Activated CD8-positive, alpha-beta memory T cell treated with anti-CD3 and anti-CD28 coated beads for 36 hours (primary cell): Measurements from ENCODE around the gene PCDHGB7. TPM values are rescaled to one million over a fixed set of nuclear protein-coding genes. Genes with fewer than 3 reads are reported as not detected.

Source experiments
- total RNA-seq, 2 experiments: library from RNA; stranded (reverse); gene quantifications; one replicate each; pipeline ENCODE4 v1.2.3, GENCODE V29; 2021

The PCDHGB7 gene
- total RNA-seq, 2 experiments from 2014 or later, result not detected

Other genes starting within 250 kb of the PCDHGB7 start
- not detected for gene PCDHB7, start 245.0 kb upstream of the PCDHGB7 start, total RNA-seq
- not detected for gene PCDHB8, start 239.9 kb upstream of the PCDHGB7 start, total RNA-seq
- not detected for gene PCDHB16, start 235.3 kb upstream of the PCDHGB7 start, total RNA-seq
- gene PCDHB9, start 230.5 kb upstream of the PCDHGB7 start, total RNA-seq, result not detected
- not detected for gene PCDHB10, start 225.3 kb upstream of the PCDHGB7 start, total RNA-seq
- not detected for gene PCDHB11, start 218.1 kb upstream of the PCDHGB7 start, total RNA-seq
- not detected for gene PCDHB12, start 209.0 kb upstream of the PCDHGB7 start, total RNA-seq
- gene PCDHB13, start 203.8 kb upstream of the PCDHGB7 start, total RNA-seq, result not detected
- not detected for gene PCDHB14, start 194.3 kb upstream of the PCDHGB7 start, total RNA-seq
- not detected for gene PCDHB15, start 172.3 kb upstream of the PCDHGB7 start, total RNA-seq
- gene SLC25A2, start 113.6 kb upstream of the PCDHGB7 start, total RNA-seq, result under 1 TPM; 0.19 to 0.21 TPM
- 10 to 100 TPM; 57.1 to 58.0 TPM for gene TAF7, start 96.9 kb upstream of the PCDHGB7 start, total RNA-seq
- gene PCDHGA1, start 87.2 kb upstream of the PCDHGB7 start, total RNA-seq, result under 1 TPM; 0.04 to 0.06 TPM
- gene PCDHGA2, start 78.9 kb upstream of the PCDHGB7 start, total RNA-seq, result under 1 TPM in 1 of 2 experiments, not detected in 1; 0.04 TPM
- gene PCDHGA3, start 73.8 kb upstream of the PCDHGB7 start, total RNA-seq, result not detected
- not detected for gene PCDHGB1, start 67.6 kb upstream of the PCDHGB7 start, total RNA-seq
- under 1 TPM in 1 of 2 experiments, not detected in 1; 0.15 TPM for gene PCDHGA4, start 62.7 kb upstream of the PCDHGB7 start, total RNA-seq
- under 1 TPM; 0.23 to 0.25 TPM for gene PCDHGB2, start 57.7 kb upstream of the PCDHGB7 start, total RNA-seq
- gene PCDHGA5, start 53.5 kb upstream of the PCDHGB7 start, total RNA-seq, result under 1 TPM; 0.06 to 0.13 TPM
- under 1 TPM; 0.17 to 0.19 TPM for gene PCDHGB3, start 47.4 kb upstream of the PCDHGB7 start, total RNA-seq
- gene PCDHGA6, start 43.8 kb upstream of the PCDHGB7 start, total RNA-seq, result under 1 TPM; 0.06 to 0.13 TPM
- under 1 TPM in 1 of 2 experiments, not detected in 1; 0.06 TPM for gene PCDHGA7, start 34.9 kb upstream of the PCDHGB7 start, total RNA-seq
- under 1 TPM; 0.04 to 0.06 TPM for gene PCDHGB4, start 30.0 kb upstream of the PCDHGB7 start, total RNA-seq
- not detected for gene PCDHGA8, start 25.0 kb upstream of the PCDHGB7 start, total RNA-seq
- under 1 TPM; 0.15 to 0.19 TPM for gene PCDHGB5, start 19.7 kb upstream of the PCDHGB7 start, total RNA-seq
- not detected for gene PCDHGA9, start 14.9 kb upstream of the PCDHGB7 start, total RNA-seq
- gene PCDHGB6, start 9.7 kb upstream of the PCDHGB7 start, total RNA-seq, result under 1 TPM; 0.04 to 0.06 TPM
- under 1 TPM; 0.08 to 0.11 TPM for gene PCDHGA10, start 4.7 kb upstream of the PCDHGB7 start, total RNA-seq
- not detected for gene PCDHGA11, start 3.4 kb downstream of the PCDHGB7 start, total RNA-seq
- under 1 TPM; 0.08 to 0.10 TPM for gene PCDHGA12, start 12.8 kb downstream of the PCDHGB7 start, total RNA-seq
- gene PCDHGC3, start 58.3 kb downstream of the PCDHGB7 start, total RNA-seq, result under 1 TPM in 1 of 2 experiments, not detected in 1; 0.13 TPM
- gene PCDHGC4, start 67.4 kb downstream of the PCDHGB7 start, total RNA-seq, result not detected
- gene PCDHGC5, start 71.4 kb downstream of the PCDHGB7 start, total RNA-seq, result not detected
- 100 to 1,000 TPM; 213 to 218 TPM for gene DIAPH1, start 201.3 kb downstream of the PCDHGB7 start, total RNA-seq
- 10 to 100 TPM; 86.3 to 92.9 TPM for gene HDAC3, start 219.2 kb downstream of the PCDHGB7 start, total RNA-seq
- 10 to 100 TPM; 32.4 to 35.2 TPM for gene RELL2, start 219.3 kb downstream of the PCDHGB7 start, total RNA-seq
- 10 to 100 TPM; 25.4 to 28.3 TPM for gene FCHSD1, start 233.7 kb downstream of the PCDHGB7 start, total RNA-seq